ENCODE results near the gene DNM1.
"Not testable (repeated sequence)": the region's sequence is repeated elsewhere in the genome, so short reads cannot be mapped to it uniquely, and the experiment has no call there.

Gene DNM1

GRCh38 chr9:128178806-128179431 lies 24.3 kb upstream of the DNM1 start:
- no peak for FAIRE-seq

GRCh38 chr9:128180001-128180400 lies 23.2 kb upstream of the DNM1 start:
- FAIRE-seq: no peak

- no peak for FAIRE-seq
These were observed 22.7 kb upstream of the DNM1 start for GRCh38 chr9:128180447-128180846.

- not testable (repeated sequence) for FAIRE-seq
These were observed 21.7 kb upstream of the DNM1 start for GRCh38 chr9:128181480-128181879.

GRCh38 chr9:128182893-128183588 lies 20.1 kb upstream of the DNM1 start:
- FAIRE-seq: no peak

GRCh38 chr9:128185979-128186965 lies 16.9 kb upstream of the DNM1 start:
- FAIRE-seq: no peak

GRCh38 chr9:128187361-128187760 lies 15.8 kb upstream of the DNM1 start:
- FAIRE-seq: no peak

- no peak for FAIRE-seq
These were observed 15.0 kb upstream of the DNM1 start for GRCh38 chr9:128188209-128188608.

GRCh38 chr9:128190013-128190412 lies 13.2 kb upstream of the DNM1 start:
- FAIRE-seq: no peak

GRCh38 chr9:128190516-128191405 lies 12.4 kb upstream of the DNM1 start:
- no peak for FAIRE-seq

- FAIRE-seq: no peak
These were observed 11.7 kb upstream of the DNM1 start, which contains the start of gene CIZ1 for GRCh38 chr9:128191406-128192046. CIZ1 (minus strand) TSS chr9:128191572; CDS start chr9:128190857, 715 bp downstream.

GRCh38 chr9:128192601-128193371 lies 10.4 kb upstream of the DNM1 start:
- FAIRE-seq: no peak

GRCh38 chr9:128193469-128194096 lies 9.6 kb upstream of the DNM1 start:
- no peak for FAIRE-seq

- FAIRE-seq: no peak
These were observed 1.5 kb upstream of the DNM1 start for GRCh38 chr9:128201441-128202369.

GRCh38 chr9:128202648-128203023 lies 543 bp upstream of the DNM1 start:
- FAIRE-seq: no peak

GRCh38 chr9:128203707-128204551 lies 750 bp downstream of the DNM1 start:
- no peak for FAIRE-seq

- no peak for FAIRE-seq
These were observed 1.7 kb downstream of the DNM1 start for GRCh38 chr9:128204858-128205257.

- no peak for FAIRE-seq
These were observed 2.2 kb downstream of the DNM1 start for GRCh38 chr9:128205296-128205944.
